H1 (cell line): Measurements from ENCODE around the gene ACTL8.

Experiments used
- BCL11A ChIP-seq, 2 experiments: IDR thresholded peaks; one replicate each; pipeline ENCODE4 v1.6.1; 2011; ENCODE audit warnings: low read depth in 2 of 2, low read length in 2 of 2, mild to moderate bottlenecking in 2 of 2
- CHD2 ChIP-seq: IDR thresholded peaks from 2 replicates; pipeline ENCODE4 v1.6.1; 2012; ENCODE audit warnings: low read length, improper control_type of control experiment
- EP300 ChIP-seq, 2 experiments: IDR thresholded peaks; 1 replicate in 1 of 2; 2 replicates in 1 of 2; pipeline ENCODE4 v1.6.1; 2011 to 2012; ENCODE audit warnings: low read depth in 2 of 2, low read length in 2 of 2, mild to moderate bottlenecking in 2 of 2, borderline replicate concordance in 1 of 2, inconsistent platforms in 1 of 2, moderate library complexity in 1 of 2
- GABPA ChIP-seq: IDR thresholded peaks from 2 replicates; pipeline ENCODE4 v1.6.1; 2011; ENCODE audit warnings: mild to moderate bottlenecking, low read length, moderate library complexity, borderline replicate concordance; ENCODE audit not compliant: insufficient read depth
- POLR2A ChIP-seq, 2 experiments: IDR thresholded peaks; 1 replicate in 1 of 2; 2 replicates in 1 of 2; pipeline ENCODE4 v1.6.1; 2011; ENCODE audit warnings: low read depth in 2 of 2, low read length in 2 of 2, mild to moderate bottlenecking in 2 of 2; ENCODE audit errors: control extremely low read depth in 1 of 2
- RFX5 ChIP-seq: IDR thresholded peaks from 2 replicates; pipeline ENCODE4 v1.6.1; 2011; ENCODE audit warnings: low read depth, low read length, improper control_type of control experiment, borderline replicate concordance
- SIN3A ChIP-seq, 2 experiments: IDR thresholded peaks in 1 of 2; conservative IDR thresholded peaks in 1 of 2; 2 replicates each; pipeline ENCODE4 v1.6.1; 2011 to 2012; ENCODE audit warnings: low read length in 2 of 2, improper control_type of control experiment in 1 of 2, low read depth in 1 of 2, mild to moderate bottlenecking in 1 of 2
- SP2 ChIP-seq: IDR thresholded peaks from 2 replicates; pipeline ENCODE4 v1.6.1; 2012; ENCODE audit warnings: mild to moderate bottlenecking, low read length, inconsistent platforms
- TAF1 ChIP-seq: IDR thresholded peaks from 2 replicates; pipeline ENCODE4 v1.6.1; 2011; ENCODE audit warnings: mild to moderate bottlenecking, low read depth, low read length
- TCF12 ChIP-seq: IDR thresholded peaks from 2 replicates; pipeline ENCODE4 v1.6.1; 2011; ENCODE audit warnings: low read depth, mild to moderate bottlenecking, low read length
- TF ChIP-seq, protein P1 (sequence below), 3 experiments: IDR thresholded peaks; 1 replicate in 2 of 3; 2 replicates in 1 of 3; pipeline versions ENCODE4 v1.5.1 to v1.6.1; 2011; ENCODE audit warnings: low read length in 3 of 3, mild to moderate bottlenecking in 3 of 3, inconsistent platforms in 2 of 3, low read depth in 1 of 3, moderate library complexity in 1 of 3; ENCODE audit not compliant: insufficient read depth in 1 of 3; ENCODE audit errors: control extremely low read depth in 1 of 3

GRCh38 chr1:17822741-17823426 is 67.8 kb downstream of the ACTL8 start:
- TF ChIP-seq TCF12 (no peak), POLR2A (IDR thresholded peaks at IDR 0.05; ENCODE audit: control extremely low read depth in 1 of 2, low read depth in 2 of 2, low read length in 2 of 2) (no peak), EP300 (IDR thresholded peaks at IDR 0.05; ENCODE audit: borderline replicate concordance in 1 of 2, low read depth in 2 of 2, low read length in 2 of 2) (no peak), CHD2 (no peak), TAF1 (no peak), SP2 (no peak), GABPA (no peak), RFX5 (no peak), BCL11A (IDR thresholded peaks at IDR 0.05; ENCODE audit: low read depth in 2 of 2, low read length in 2 of 2) (no peak), SIN3A (conservative IDR thresholded peaks at IDR 0.05 in 1 of 2, IDR thresholded peaks at IDR 0.05 in 1 of 2; ENCODE audit: low read depth in 1 of 2, low read length in 2 of 2) (no peak)
- TF ChIP-seq, protein P1, sequence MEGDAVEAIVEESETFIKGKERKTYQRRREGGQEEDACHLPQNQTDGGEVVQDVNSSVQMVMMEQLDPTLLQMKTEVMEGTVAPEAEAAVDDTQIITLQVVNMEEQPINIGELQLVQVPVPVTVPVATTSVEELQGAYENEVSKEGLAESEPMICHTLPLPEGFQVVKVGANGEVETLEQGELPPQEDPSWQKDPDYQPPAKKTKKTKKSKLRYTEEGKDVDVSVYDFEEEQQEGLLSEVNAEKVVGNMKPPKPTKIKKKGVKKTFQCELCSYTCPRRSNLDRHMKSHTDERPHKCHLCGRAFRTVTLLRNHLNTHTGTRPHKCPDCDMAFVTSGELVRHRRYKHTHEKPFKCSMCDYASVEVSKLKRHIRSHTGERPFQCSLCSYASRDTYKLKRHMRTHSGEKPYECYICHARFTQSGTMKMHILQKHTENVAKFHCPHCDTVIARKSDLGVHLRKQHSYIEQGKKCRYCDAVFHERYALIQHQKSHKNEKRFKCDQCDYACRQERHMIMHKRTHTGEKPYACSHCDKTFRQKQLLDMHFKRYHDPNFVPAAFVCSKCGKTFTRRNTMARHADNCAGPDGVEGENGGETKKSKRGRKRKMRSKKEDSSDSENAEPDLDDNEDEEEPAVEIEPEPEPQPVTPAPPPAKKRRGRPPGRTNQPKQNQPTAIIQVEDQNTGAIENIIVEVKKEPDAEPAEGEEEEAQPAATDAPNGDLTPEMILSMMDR (IDR thresholded peaks at IDR 0.05; ENCODE audit: control extremely low read depth in 1 of 3, insufficient read depth in 1 of 3, low read depth in 1 of 3, low read length in 3 of 3): no peak
